Right lobe of liver (tissue), 4 donors: Measurements from ENCODE around the gene RBM3.

ENCODE experiments used
- POLR2A ChIP-seq: fragments of 450-650 bp; IDR thresholded peaks from one replicate; pipeline ENCODE4 v1.6.1; 2017; ENCODE audit warnings: antibody characterized with exemption, mild to moderate bottlenecking
- TF ChIP-seq, protein P1 (sequence below), 4 donors: fragments of 200-600 bp in 3 of 4; fragments of 450-650 bp in 1 of 4; IDR thresholded peaks; one replicate each; pipeline versions ENCODE4 v1.5.1 to v1.8.0; 2016 to 2022; ENCODE audit warnings: antibody characterized with exemption in 4 of 4, mild to moderate bottlenecking in 2 of 4
- donor health status: DM: no; HTN: no; CAD: no.
- donor health status: DM: no; HTN: no; CAD: no.
- donor health status: DM: no; HTN: yes; CAD: no.

DNA sequence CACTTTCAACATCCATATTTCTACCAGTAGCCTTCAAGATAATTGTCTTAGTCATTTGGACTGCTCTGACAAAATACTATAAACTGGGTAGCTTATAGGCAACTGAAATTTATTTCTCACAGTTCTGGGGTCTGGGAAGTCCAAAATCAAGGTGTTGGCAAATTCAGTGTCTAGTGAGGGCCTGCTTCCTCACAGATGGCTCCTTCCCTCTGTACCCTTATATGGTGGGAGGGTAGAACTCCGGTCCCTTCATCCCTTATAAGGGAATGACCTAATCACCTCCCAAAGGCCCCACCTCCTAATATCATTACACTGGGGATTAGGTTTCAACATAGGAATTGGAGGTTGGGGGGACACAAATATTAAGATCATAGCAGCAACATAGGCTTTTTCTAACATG lies 42.1 kb upstream of the RBM3 start:
- TF ChIP-seq POLR2A: no peak
- TF ChIP-seq, protein P1, sequence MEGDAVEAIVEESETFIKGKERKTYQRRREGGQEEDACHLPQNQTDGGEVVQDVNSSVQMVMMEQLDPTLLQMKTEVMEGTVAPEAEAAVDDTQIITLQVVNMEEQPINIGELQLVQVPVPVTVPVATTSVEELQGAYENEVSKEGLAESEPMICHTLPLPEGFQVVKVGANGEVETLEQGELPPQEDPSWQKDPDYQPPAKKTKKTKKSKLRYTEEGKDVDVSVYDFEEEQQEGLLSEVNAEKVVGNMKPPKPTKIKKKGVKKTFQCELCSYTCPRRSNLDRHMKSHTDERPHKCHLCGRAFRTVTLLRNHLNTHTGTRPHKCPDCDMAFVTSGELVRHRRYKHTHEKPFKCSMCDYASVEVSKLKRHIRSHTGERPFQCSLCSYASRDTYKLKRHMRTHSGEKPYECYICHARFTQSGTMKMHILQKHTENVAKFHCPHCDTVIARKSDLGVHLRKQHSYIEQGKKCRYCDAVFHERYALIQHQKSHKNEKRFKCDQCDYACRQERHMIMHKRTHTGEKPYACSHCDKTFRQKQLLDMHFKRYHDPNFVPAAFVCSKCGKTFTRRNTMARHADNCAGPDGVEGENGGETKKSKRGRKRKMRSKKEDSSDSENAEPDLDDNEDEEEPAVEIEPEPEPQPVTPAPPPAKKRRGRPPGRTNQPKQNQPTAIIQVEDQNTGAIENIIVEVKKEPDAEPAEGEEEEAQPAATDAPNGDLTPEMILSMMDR (IDR thresholded peaks at IDR 0.05): no peak
